Stimulated activated naive CD4-positive, alpha-beta T cell (primary cell): ENCODE results near the gene DYNC1LI1.
"Not testable (repeated sequence)": the region's sequence is repeated elsewhere in the genome, so short reads cannot be mapped to it uniquely, and the experiment has no call there.

Experiments
- DNase-seq, 6 experiments: peaks; one replicate each; lab custom pipeline; 2025; lab: John Stamatoyannopoulos, UW

Gene DYNC1LI1

DNA sequence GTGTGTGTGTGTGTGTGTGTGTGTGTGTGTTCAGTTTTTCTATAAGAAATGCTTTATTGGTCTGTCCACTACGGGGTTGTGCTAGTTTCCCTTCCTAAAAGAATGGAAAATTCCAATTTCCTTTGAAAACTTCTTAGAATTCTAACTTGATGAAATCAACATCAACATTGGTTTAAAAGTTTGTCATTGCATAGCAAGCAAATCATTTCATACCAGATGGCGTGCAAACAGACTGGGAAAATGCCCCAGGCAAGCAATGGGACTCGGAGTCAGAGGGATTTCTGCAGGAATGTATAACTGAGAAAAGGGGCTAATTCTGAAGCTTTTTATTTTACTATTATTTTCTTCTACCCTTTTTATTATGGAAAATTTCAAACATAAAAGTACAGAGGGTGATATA is 13.1 kb upstream of the DYNC1LI1 start:
- no peak for DNase-seq

DNA sequence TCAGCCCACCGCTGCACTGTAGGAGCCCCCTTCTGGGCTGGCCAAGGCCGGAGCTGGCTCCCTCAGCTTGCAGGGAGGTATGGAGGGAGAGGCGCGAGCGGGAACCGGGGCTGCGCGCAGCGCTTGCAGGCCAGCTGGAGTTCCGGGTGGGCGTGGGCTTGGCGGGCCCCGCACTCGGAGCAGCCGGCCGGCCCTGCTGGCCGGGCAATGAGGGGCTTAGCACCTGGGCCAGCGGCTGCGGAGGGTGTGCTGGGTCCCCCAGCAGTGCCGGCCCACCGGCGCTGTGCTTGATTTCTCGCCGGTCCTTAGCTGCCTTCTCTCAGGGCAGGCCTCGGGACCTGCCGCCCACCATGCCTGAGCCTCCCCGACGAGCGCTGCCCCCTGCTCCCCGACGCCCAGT is 8.0 kb upstream of the DYNC1LI1 start:
- not testable (repeated sequence) for DNase-seq

DNA sequence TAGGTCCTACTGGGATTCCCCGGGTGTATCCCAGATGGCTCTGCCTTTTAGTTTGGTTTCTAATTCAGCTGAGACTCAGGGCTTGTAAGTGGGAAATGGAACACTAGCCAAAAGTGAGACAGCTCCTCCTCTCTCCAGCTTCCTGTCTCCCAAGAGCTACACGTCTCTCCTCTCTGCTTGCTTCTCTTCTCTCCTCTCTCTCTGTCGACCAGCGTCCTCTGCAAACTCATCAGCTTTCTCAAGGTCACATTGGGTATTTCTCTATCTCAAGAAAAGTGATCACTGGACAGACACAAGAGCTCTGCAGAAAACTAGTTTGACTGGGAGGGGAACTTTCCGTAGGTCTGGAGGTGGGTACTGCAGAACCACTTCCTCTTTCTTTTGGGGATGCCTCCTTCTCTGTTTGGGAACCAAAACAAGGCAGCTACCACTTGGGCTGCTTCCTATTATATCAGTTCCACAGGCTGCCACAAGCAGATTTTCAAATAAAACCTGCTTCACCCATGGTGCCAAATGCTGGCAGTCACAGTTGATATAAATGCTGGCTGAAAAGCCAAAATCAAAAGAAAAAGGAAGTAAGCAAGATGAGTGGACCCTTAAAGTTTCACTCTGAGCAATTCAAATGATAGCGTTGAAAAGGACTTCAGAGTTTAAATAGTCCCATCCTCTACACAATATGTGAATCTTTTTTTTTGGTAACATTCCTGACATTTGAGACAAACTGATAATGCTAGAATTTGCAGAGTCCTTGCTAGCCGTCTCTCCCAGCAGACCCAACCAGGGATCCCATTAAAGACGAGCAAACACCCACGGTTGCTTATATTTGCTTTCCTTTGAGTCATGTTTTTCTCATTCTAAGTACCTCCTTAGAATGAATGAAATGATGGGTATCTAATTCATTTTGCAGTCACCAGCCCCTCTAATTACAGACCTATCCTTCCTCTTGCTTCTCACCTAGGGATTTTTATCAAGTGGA is 7.2 kb upstream of the DYNC1LI1 start:
- no peak for DNase-seq

DNA sequence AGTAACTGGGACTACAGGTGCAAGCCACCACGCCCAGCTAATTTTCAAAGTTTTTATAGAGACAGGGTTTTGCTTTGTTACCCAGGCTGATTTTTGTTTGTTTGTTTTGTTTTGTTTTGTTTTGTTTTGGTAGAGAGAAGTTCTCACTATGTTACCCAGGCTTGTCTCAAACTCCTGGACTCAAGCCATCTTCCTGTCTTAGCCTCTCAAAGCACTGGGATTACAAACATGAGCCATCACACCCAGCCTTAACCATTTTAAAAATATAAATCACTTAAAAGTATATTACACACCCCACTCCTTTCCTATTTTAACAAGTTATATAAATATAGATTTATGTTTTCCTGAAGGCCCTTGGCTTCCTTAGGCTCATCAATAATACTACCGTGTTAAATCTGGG is 6.5 kb upstream of the DYNC1LI1 start:
- no peak for DNase-seq

DNA sequence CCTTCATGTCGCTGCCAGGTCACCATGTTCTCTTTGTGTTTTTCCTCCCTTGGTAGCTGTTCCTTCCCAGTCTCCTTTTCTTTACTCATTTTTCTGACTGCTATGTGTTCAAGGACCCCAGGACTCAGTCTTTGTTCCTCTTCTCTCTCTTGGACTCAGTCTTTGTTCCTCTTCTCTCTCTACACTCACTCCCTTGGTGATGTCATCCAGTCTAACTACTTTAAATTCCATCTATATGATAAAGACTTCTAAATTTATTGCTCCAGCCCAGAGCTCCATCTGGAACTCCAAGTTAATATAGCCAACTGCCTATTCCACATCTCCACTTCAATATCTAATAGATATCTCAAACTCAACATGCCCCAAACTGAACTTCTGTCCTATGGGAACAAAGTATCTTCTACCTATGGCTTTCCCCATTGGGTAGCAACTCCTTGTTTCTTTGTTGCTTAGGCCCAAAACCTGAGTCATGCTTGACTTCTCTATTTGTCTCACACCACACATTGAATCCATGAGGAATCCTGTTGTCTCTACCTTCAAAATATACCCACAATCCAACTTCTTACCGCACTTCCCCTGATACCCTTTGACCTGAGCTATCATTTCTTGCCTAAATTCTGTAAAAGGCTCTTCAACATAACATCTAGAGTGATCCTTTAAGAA is 4.9 kb upstream of the DYNC1LI1 start:
- DNase-seq = no peak

DNA sequence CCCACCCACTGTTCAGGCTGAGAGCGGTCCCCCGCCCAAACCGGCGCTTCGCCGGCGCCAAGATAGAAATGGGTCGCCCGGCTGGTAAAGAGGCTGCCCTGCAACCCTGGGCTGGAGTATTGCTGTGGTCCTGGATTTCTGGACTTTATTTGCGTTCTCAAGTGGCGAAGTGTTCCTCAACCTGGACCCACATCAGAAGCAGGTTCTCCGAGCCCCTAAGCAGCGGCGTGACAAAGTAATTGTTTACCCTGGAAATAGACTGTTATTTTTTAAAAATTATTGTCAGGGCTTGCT is 481 bp upstream of the DYNC1LI1 start:
- DNase-seq = peak in 1 of 6 experiments; percentile 34

DNA sequence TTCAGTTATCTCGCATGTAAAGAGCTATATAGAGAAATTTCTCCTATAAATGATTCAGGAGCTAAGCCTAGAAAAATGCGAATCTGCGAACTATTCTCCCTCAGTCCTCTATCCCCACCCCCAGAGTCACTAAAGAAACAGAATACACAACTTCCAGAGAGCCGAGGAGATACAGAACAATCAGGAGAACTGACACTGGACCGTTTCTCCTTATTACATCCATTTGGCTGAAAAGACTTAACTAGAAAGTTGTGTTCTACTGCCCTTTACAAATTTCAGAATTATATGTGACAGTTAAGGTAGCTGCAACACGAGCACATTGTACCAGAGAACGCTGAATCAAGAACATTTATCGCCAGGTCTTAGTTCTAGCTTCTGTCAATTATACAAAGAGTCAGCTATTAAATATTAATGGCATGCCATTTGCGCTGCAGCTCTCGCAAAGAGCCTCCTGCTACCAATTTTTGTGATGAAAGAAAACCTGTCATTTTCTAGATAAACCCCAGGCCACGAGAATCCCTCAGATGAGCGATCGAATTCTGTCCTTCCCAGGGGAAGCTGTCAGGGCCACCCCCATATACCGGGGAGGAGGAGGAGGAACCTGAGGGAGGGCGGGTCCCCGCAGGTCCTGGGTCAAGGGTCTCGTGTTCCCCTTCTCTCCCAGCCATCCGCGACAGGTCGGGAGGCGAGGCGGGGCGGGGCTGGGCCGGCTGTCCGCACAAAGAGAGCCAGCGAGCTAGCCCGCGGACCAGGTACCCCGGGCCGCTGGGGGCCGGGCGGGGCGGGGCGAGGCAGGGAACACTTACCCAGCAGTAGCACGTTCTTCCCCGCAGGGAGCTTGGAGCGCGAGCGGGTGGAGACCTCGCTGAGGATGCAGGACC is 878 bp downstream of the DYNC1LI1 start:
- peak in 4 of 6 experiments; percentile 20 to 52 (median 36) for DNase-seq

DNA sequence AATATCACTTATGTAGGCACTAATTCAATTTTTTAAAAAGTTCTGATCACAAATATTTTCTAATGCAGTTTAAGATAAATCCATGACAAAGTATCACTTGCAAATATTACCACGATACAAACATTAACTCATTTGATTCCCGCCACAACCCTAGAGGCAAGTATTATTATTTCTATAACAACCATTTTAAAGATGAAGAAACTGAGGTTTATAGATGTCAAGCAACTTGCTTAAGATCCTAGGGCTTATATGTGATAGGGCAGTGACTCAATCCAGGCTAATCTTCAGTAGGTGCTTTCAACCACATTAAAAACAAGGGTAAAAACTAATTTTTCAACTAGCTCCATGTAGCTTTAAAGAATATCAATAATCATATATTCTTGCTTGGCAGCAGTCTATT is 1.7 kb downstream of the DYNC1LI1 start:
- no peak for DNase-seq

DNA sequence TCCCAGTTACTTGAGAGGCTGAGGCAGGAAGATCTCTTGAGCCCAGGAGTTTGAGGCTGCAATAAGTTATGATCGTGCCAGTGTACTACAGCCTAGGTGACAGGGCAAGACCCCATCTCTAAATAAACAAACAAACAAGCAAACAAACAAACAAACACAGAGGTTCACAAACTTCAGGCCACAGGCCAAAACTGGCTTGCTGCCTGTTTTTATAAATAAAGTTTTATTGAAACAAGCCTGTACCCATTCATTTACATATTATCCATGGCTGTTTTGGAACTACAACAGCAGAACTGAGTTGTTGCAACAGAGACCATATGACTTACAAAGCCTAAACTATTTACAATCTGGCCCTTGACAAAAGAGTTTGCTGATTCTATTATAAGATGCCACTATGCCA is 6.5 kb downstream of the DYNC1LI1 start:
- no peak for DNase-seq

DNA sequence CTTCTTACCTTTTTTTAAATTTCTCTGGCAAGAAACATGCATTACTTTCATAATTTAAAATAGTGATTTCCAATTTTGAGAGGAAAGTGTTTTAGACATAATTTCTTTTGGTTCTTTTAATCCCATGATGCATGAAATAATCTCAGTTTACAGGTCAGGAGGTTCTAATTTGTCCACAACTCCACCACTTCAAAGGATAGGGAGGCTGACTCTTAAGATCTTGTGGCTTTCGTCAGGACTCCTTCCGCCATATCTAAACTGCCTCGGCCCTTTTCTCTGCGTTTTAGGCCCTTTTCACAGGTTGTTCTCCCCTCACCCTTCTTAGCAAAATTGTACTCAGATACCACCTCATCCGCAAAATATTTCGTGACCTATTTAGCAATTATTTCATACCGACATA is 8.0 kb downstream of the DYNC1LI1 start:
- no peak for DNase-seq

DNA sequence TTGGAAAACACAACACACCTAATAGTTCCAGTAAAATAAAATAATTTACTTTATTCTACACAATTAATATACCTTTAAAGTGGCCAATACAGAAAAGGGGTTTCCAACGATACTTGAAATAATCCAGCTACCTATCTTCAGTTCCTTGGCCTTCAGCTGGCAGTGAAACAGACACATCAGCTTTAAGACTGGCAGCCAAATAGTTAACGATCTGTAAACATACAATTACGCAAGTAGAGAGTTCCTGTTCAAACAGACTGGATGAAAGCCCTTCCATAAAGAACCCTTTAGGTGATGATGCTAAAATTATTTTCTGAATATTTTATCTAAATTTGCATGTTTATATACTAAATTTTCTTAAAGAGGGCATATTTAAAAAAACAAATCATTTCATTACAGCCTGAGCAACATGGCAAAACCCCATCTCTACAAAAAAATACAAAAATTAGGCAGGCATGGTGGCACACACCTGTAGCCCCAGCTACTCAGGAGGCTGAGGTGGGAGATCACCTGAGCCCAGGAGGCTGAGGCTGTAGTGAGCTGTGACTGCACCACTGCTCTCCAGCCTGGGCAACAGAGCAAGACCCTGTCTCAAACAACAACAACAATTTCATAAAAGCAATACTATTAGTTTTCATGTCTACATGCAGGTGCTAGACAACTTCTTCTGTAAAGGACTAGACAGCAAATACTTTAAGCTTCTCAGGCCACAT is 12.9 kb downstream of the DYNC1LI1 start:
- DNase-seq = no peak

DNA sequence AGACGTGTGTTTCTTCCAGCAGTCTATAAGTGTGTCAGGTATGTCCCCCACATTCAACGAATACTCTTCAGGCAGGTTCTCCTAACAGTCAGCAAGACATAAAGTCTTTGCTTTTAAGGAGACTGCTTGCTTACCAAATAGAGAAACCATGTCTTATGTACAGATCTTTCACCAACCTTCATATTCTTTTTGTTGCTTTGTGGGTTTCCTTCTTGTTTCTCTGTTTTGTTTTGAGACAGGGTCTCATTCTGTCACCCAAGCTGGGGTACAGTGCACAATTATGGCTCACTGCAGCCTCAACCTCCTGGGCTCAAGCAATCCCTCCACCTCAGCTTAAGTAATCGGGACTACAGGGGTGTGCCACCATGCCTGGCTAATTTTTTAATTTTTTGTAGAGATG is 14.3 kb downstream of the DYNC1LI1 start:
- no peak for DNase-seq

DNA sequence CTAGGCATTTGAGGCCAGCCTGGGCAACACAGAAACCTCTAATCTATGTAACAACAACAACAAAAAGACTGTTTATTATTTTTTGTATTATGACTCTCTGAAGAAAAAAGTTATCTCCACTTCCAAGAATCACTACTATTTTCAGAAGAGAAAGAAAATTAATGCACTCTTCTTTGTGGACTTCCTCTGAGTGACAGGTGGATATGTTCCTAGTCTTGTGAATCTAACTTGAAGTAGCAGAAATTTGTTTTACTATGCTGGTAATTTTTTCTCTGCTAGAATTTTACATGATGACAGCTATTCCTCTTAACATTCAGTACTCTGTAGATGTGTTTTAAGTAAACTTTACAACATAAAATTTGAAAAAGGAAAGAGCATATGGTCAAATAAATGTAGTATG is 16.7 kb downstream of the DYNC1LI1 start:
- no peak for DNase-seq

DNA sequence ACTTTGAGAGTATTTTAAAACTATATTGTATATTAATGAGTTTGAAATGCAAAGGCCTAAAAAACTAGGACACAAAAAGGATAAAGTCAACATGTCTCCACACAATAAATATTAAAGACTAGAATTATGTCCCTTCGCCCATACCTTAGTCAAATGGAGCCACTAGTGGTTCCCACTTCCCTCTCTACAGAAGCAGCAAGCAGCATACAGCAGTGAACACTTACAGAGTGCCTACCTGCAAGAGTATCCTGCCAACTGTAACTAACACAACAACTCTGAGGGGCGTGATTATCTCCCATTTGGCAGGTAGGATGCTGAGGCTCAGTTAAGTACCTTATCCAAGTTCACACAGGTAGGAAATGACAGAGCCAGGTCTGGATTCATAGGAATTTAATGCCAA is 17.2 kb downstream of the DYNC1LI1 start:
- DNase-seq = no peak

DNA sequence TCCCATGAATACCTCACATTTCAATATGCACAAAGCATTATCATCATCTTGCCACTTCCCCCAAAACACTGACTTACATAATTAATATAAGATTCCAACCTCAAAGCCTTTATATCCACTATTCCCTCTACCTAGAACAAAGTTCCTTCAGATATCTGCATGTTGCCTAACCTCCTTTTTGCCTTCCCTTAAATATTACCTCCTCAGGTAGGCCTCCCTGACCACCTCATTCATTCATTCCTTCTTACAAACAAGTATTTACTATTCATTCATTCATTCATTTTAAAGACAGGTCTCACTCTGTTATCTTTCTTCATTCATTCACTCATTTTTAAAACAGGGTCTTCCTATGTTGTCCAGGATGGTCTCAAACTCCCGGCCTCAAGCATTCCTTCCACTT is 18.6 kb downstream of the DYNC1LI1 start:
- no peak for DNase-seq

DNA sequence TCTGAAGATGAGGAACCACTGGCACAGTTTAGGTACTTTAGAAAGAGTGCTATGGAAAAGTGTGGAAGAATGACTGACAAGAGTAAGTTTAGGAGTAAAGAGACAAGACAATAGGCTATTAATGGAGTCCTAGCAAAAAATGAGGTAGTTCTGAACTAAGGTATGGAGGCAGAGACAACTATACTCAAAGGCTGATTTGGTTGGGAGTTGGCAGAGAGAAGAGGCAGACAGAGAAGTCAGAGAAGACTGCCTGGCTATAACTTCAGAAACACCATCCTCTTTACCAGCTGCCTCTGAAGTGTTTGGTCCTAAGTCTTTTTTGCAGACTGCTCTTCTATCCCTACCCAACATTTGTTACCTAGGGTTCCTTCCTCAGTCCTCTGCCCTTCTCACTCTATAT is 19.2 kb downstream of the DYNC1LI1 start:
- no peak for DNase-seq

DNA sequence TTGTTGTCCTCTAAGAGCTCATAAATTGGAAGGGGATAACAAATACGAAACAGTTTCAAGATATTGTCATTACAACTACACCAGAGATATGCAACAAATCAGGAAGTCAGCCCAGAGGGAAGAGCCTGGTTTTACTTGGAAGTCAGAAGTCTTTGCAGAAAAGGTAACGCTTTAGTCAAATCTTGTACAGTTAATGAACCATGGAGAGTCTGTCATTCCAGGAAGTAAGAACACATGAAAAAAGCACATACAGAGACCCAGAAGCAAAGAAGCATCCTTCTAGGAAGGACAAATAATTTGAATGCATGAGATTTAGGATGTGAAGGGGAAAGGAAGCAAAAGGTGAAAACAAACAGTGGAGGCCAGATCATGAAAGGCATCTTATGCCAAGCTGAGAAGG is 19.6 kb downstream of the DYNC1LI1 start:
- no peak for DNase-seq

DNA sequence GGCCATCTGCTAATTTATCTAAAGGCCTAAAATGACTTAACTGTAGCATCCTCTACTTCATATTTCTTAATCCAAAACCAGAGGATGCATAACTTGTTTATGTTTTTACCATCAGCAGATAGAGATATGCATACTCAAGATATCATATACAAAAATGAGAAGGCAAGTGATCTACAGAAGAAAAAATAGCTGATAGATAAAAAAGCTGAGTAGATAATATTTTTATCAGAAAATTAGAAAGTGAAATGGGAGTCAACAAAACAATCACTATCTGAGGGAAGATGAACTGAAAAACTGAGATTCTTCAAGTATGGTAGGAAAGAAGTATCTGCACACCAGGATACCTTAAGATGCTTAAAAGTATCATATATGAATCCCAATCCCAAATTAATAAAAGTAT is 25.4 kb downstream of the DYNC1LI1 start:
- no peak for DNase-seq

DNA sequence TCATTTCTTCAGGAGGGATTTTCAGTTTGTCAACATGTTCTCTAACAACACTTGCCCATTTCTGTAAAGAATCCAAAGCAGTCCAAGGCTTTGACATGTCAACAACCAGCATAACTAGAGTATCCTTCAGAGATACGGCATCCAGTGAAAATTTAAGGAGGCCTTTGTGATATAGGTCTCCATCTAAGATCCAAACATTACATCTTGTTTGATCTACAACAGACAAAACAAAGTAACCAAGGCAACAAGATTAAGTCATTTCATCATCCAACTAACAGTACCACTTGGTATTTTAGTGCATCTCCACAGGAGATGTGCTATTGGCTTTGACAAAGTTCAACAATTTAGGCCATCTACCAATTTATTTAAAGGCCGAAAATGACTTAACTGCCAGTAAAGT is 25.8 kb downstream of the DYNC1LI1 start:
- DNase-seq = no peak

DNA sequence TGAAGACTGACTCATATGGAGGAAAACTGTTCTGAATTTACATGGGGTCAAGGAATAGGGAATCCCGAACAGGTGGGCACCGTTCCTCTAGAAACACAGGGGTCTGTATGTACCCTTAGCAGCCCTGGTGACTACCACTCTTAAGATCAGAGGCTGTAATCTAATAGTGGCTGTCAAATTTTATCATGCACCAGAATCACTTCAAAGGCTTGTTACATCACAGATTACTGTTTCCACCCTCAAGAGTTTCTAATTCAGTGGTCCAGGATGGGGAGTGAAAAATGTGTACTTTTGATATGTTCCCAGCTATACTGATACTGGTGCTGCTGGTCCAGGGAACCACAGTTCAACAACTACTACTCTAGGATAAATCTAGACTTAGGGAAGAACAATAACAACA is 27.9 kb downstream of the DYNC1LI1 start:
- DNase-seq = no peak

DNA sequence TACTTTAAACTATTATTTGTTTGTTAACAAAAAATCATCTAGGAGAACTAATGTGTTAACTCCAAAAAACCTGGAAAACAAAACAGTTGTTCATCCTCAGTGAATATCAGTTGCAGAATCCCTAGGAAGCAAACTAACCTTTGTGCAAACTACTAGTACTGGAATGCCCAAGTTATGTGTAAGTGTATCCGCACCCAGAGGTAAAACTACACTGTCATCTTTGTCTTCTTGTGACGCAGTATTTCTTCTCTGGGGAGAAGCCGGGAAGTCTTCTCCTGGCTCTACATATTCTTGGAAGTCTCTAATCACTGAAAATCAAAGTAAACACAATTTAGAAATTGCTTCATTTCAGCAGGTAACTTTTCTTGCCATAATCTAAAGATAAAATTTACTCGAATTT is 29.8 kb downstream of the DYNC1LI1 start:
- DNase-seq = no peak

DNA sequence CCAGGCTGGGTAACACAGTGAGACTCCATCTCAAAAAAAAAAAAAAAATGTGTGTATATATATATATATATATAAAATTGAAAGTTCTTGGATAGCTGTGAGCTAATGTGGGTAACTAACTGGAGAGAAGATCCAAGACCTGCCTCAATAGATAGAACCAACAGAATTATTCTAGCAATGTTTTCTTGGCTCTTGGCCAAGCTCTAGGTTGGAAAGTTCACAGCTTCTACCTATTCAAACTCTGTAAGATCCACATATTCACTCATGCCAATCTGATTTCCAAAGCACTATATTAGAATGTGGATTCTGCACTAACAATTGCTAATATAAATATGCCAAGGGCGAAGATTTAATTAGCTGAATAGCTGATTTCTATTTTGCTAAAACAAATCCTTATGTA is 38.2 kb downstream of the DYNC1LI1 start:
- no peak for DNase-seq
